BJ (cell line): ENCODE measurements around the gene HLA-DMA. TPM values are rescaled to one million over a fixed set of nuclear protein-coding genes. Genes with fewer than 3 reads are reported as not detected.
A peak's percentile ranks its signal among the peaks of the same experiment; 100 is the strongest.

ENCODE experiments used
- CTCF ChIA-PET: fragments of 350-600 bp; formaldehyde crosslinking; extraction: SDS; loops from one replicate; lab custom pipeline; 2021; ENCODE audit warnings: antibody characterized with exemption, inconsistent platforms; lab: Yijun Ruan, JAX
- POLR2A ChIA-PET: fragments of 300-600 bp; sonication (Branson Sonifier 250); formaldehyde crosslinking; extraction: SDS; loops from one replicate; lab custom pipeline; 2021; ENCODE audit warnings: antibody characterized with exemption; lab: Charles Lee
- DNase-seq: peaks from one replicate; pipeline ENCODE4 v3.0.0-alpha.2; 2011; ENCODE audit warnings: low read depth
- H3K27me3 ChIP-seq: 2 replicates; pipeline ENCODE4 v1.6.0; 2011; ENCODE audit warnings: low read length; ENCODE audit not compliant: control insufficient read depth, insufficient read depth
- H3K36me3 ChIP-seq: 2 replicates; pipeline ENCODE4 v1.5.1; 2011; ENCODE audit warnings: low read length; ENCODE audit not compliant: control insufficient read depth, insufficient read depth
- H3K4me3 ChIP-seq: 2 replicates; pipeline ENCODE4 v1.5.1; 2011; ENCODE audit warnings: low read depth, mild to moderate bottlenecking, control low read depth, low read length
- CTCF ChIP-seq: IDR thresholded peaks from 2 replicates; pipeline ENCODE4 v1.5.1; 2011; ENCODE audit warnings: low read depth, mild to moderate bottlenecking, control low read depth, inconsistent platforms, low read length, moderate library complexity; ENCODE audit not compliant: insufficient read depth
- polyA plus RNA-seq: library from polyadenylated mRNA; depleted of rRNA; stranded (reverse); fragments of >200 nt; gene quantifications from 2 replicates; pipeline ENCODE4 v1.2.3, GENCODE V29; 2011

The HLA-DMA gene
- polyA plus RNA-seq, 1 experiment, result 3.5 TPM

DNA sequence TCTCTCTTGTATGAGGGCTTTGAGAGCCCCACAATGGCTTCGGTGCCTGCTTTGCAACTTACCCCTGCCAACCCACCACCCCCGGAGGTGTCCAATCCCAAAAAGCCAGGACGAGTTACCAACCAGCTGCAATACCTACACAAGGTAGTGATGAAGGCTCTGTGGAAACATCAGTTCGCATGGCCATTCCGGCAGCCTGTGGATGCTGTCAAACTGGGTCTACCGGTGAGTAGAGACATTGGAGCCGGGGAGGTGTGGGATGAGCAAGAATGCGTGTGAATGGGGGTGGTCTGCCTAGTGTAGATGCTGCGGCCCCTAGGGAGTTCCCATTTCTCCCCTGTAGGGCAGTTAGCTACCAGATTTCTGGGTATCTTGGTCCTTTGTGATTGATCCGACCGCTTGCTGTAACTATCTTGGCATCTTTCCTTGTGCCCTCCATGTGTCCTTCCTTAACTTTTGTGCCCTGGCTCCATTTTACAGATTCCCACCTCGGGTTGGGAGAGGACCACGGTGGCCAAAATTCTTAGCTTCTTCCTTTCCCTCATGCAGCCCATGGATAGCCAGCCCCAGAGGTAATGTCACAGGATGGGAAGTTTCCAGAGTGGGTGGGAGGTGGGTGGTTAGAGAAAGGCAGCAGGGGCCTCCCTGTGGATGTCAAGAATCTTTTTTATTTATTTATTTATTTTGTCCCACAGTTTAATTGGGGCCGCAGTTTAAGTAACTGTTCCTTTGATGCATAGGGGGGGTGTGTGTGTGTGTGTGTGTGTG lies 21.8 kb upstream of the HLA-DMA start:
- Histone ChIP-seq H3K36me3 (peaks cover 42% of the 10 kb centered on the region), H3K27me3 (no peaks in the 10 kb centered on the region), H3K4me3 (peak overlapping the region; percentile 94)
- ChIA-PET CTCF (interaction anchor here (1.0 to 4.4 kb wide), 8 partner anchors 10 to 274 kb away, joined by 3 to 42 read pairs (median 8); partner anchors contain the start of gene HLA-DMA), POLR2A (interaction anchor here (0.5 to 1.8 kb wide), 6 partner anchors 8 to 234 kb away, joined by 3 to 12 read pairs (median 4); partner anchors contain the start of genes RING1 and TAP1)
- TF ChIP-seq CTCF, result no peak
- no peak for DNase-seq

- ChIA-PET CTCF (interaction anchor here (1.0 to 4.4 kb wide), 7 partner anchors 11 to 275 kb away, joined by 3 to 42 read pairs (median 10); partner anchors contain the start of gene HLA-DMA), POLR2A (interaction anchor here (0.5 to 1.8 kb wide), 4 partner anchors 8 to 89 kb away, joined by 3 to 7 read pairs (median 4); no protein-coding TSS in a partner anchor)
- Histone ChIP-seq H3K4me3 (peak overlapping the region; percentile 94), H3K36me3 (peaks cover 40% of the 10 kb centered on the region), H3K27me3 (no peaks in the 10 kb centered on the region)
- DNase-seq, result no peak
- TF ChIP-seq CTCF, result no peak
These were observed 21.1 kb upstream of the HLA-DMA start for GRCh38 chr6:32974016-32974333.

GRCh38 chr6:32973144-32974015 lies 20.5 kb upstream of the HLA-DMA start:
- DNase-seq, result no peak
- ChIA-PET POLR2A (interaction anchor here (1.0 to 2.2 kb wide), 3 partner anchors 9 to 40 kb away, joined by 3 to 16 read pairs (median 5); partner anchors contain the start of gene HLA-DMA), CTCF (interaction anchor here (1.0 to 4.4 kb wide), 7 partner anchors 11 to 276 kb away, joined by 3 to 42 read pairs (median 10); partner anchors contain the start of gene HLA-DMA)
- no peak for TF ChIP-seq CTCF
- Histone ChIP-seq H3K4me3 (peak overlapping the region; percentile 94), H3K36me3 (peaks cover 36% of the 10 kb centered on the region), H3K27me3 (no peaks in the 10 kb centered on the region)

GRCh38 chr6:32972353-32973143 lies 19.7 kb upstream of the HLA-DMA start:
- H3K4me3 ChIP-seq, result peak overlapping the region; percentile 94
- no peak for DNase-seq
- H3K36me3 ChIP-seq, result peaks cover 30% of the 10 kb centered on the region
- ChIA-PET POLR2A (interaction anchor here (0.5 to 2.2 kb wide), 12 partner anchors 11 to 796 kb away, joined by 3 to 21 read pairs (median 6); partner anchors contain the start of genes HLA-DMA and TAP2), CTCF (interaction anchor here (1.0 to 4.4 kb wide), 9 partner anchors 8 to 134 kb away, joined by 3 to 42 read pairs (median 5); partner anchors contain the start of genes HLA-DMA and TAP2)
- TF ChIP-seq CTCF, result no peak
- H3K27me3 ChIP-seq, result no peaks in the 10 kb centered on the region
